HEK293 (cell line): Measurements from ENCODE around the gene MKRN2.

ENCODE experiments used
- CTCF ChIP-seq: fragments of 450-650 bp; formaldehyde crosslinking; IDR thresholded peaks from 2 replicates; pipeline ENCODE4 v1.5.1; 2016; ENCODE audit warnings: missing biosample characterization, missing genetic modification characterization
- KLF7 ChIP-seq: fragments of 450-650 bp; formaldehyde crosslinking; IDR thresholded peaks from 2 replicates; pipeline ENCODE4 v1.5.1; 2016; ENCODE audit warnings: missing biosample characterization, missing genetic modification characterization, borderline replicate concordance
- REST ChIP-seq: fragments of 450-650 bp; formaldehyde crosslinking; IDR thresholded peaks from 2 replicates; pipeline ENCODE4 v1.5.1; 2016; ENCODE audit warnings: missing biosample characterization, missing genetic modification characterization
- YY1 ChIP-seq: fragments of 450-650 bp; formaldehyde crosslinking; IDR thresholded peaks from 2 replicates; pipeline ENCODE4 v1.5.1; 2018; ENCODE audit warnings: missing biosample characterization, missing genetic modification characterization
- ZBTB11 ChIP-seq: fragments of 450-650 bp; formaldehyde crosslinking; conservative IDR thresholded peaks from 2 replicates; pipeline ENCODE4 v1.5.1; 2016; ENCODE audit warnings: low read depth, missing biosample characterization, missing genetic modification characterization
- ZFP3 ChIP-seq: fragments of 450-650 bp; formaldehyde crosslinking; IDR thresholded peaks from 2 replicates; pipeline ENCODE4 v1.5.1; 2016; ENCODE audit warnings: low read depth, missing biosample characterization, missing genetic modification characterization
- ZNF2 ChIP-seq: fragments of 450-650 bp; formaldehyde crosslinking; IDR thresholded peaks from 2 replicates; pipeline ENCODE4 v1.5.1; 2016; ENCODE audit warnings: missing biosample characterization, missing genetic modification characterization
- ZNF311 ChIP-seq: fragments of 450-650 bp; formaldehyde crosslinking; IDR thresholded peaks from 2 replicates; pipeline ENCODE4 v1.5.1; 2017; ENCODE audit warnings: missing biosample characterization, missing genetic modification characterization, borderline replicate concordance
- ZNF37A ChIP-seq: fragments of 450-650 bp; IDR thresholded peaks from 2 replicates; pipeline ENCODE4 v1.5.1; 2018; ENCODE audit warnings: missing biosample characterization, missing genetic modification characterization
- ZNF555 ChIP-seq: fragments of 450-650 bp; formaldehyde crosslinking; conservative IDR thresholded peaks from 2 replicates; pipeline ENCODE4 v1.5.1; 2017; ENCODE audit warnings: missing biosample characterization, mild to moderate bottlenecking, missing genetic modification characterization, inconsistent platforms
- ZNF580 ChIP-seq: fragments of 450-650 bp; formaldehyde crosslinking; IDR thresholded peaks from 2 replicates; pipeline ENCODE4 v1.5.1; 2016; ENCODE audit warnings: missing biosample characterization, missing genetic modification characterization
- ZNF596 ChIP-seq: fragments of 450-650 bp; IDR thresholded peaks from 2 replicates; pipeline ENCODE4 v1.5.0; 2018; ENCODE audit warnings: missing biosample characterization, mild to moderate bottlenecking, missing genetic modification characterization, moderate library complexity
- ZNF768 ChIP-seq: fragments of 450-650 bp; formaldehyde crosslinking; IDR thresholded peaks from 2 replicates; pipeline ENCODE4 v1.5.1; 2018; ENCODE audit warnings: missing biosample characterization, mild to moderate bottlenecking, missing genetic modification characterization
- ZNF785 ChIP-seq: fragments of 450-650 bp; formaldehyde crosslinking; IDR thresholded peaks from 2 replicates; pipeline ENCODE4 v1.5.1; 2016; ENCODE audit warnings: missing biosample characterization, missing genetic modification characterization

- TF ChIP-seq ZNF311 (tag by site-specific recombination) (no peak), ZNF596 (tag by site-specific recombination) (no peak), CTCF (tag by site-specific recombination) (no peak), KLF7 (no peak), REST (no peak), ZNF580 (tag by site-specific recombination) (no peak), ZFP3 (no peak), ZNF37A (tag by site-specific recombination) (no peak), ZNF785 (tag by site-specific recombination) (no peak), ZNF2 (tag by site-specific recombination) (no peak), ZNF768 (no peak), YY1 (tag by site-specific recombination) (no peak), ZNF555 (tag by site-specific recombination) (no peak), ZBTB11 (no peak)
Observed at GRCh38 chr3:12532182-12532581, 24.7 kb upstream of the MKRN2 start.
